Tibial nerve (tissue), 4 donors: ENCODE measurements around the gene CD47.

Experiments used
- CTCF ChIP-seq, 5 experiments: fragments of 200-600 bp in 3 of 5; fragments of 450-650 bp in 2 of 5; sonication (generic) in 3 of 5; IDR thresholded peaks; one replicate each; pipeline ENCODE4 v1.5.1; 2016 to 2019; ENCODE audit warnings: antibody characterized with exemption in 5 of 5, mild to moderate bottlenecking in 3 of 5, moderate library complexity in 2 of 5
- EP300 ChIP-seq, 2 donors: sonication (generic); formaldehyde crosslinking; IDR thresholded peaks; one replicate each; pipeline ENCODE4 v1.6.1; 2017; ENCODE audit warnings: antibody characterized with exemption in 2 of 2, mild to moderate bottlenecking in 1 of 2
- POLR2A ChIP-seq, 2 donors: fragments of 450-650 bp; IDR thresholded peaks; one replicate each; pipeline ENCODE4 v1.6.1; 2017; ENCODE audit warnings: antibody characterized with exemption in 2 of 2, mild to moderate bottlenecking in 2 of 2, moderate library complexity in 2 of 2

DNA sequence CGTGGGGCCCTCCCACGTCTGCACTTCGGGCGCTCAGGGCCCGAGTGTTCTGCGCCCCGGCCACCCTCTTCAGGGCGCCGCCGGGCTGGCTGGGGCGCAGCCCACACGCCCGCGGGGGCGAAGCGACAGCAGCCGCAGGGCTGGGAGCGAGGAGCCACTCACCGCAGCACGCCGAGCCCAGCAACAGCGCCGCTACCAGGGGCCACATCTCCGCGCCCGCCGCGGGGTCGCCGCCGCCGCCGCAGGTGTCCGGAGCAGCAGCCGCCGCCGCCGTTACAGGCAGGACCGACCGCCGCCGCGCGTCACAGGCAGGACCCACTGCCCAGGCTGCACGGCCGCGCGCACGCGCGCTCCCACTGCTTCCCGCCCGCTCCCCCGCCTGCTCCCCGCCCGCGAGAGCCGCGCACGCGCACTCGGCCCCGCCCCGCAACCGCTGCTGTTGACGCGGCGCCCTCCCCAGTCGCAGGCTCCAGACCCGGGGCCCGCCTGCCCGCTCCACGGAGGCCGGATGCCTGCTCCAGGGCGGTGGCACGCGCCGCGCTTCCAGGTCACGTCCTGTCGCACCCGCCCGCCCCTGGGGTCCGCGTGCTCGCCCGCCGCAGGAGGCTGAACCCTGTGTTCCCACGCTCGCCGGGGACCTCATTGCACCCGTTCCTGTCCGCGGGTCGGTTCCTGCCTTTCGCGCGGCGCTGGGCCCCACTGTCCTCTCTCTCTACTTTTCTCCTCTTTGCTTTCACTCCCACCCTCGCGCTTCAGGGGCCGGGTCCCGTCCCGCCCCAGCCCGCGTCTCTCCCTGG lies at the start of gene CD47:
- TF ChIP-seq CTCF (IDR thresholded peaks at IDR 0.05): peak in 1 of 5 experiments; percentile 28
- TF ChIP-seq POLR2A (IDR thresholded peaks at IDR 0.05): peak; percentile 84 to 89
- peak in 1 of 2 donors; percentile 78 for TF ChIP-seq EP300 (IDR thresholded peaks at IDR 0.05)
